ENCODE data around the gene CHST11.

Gene CHST11

DNA sequence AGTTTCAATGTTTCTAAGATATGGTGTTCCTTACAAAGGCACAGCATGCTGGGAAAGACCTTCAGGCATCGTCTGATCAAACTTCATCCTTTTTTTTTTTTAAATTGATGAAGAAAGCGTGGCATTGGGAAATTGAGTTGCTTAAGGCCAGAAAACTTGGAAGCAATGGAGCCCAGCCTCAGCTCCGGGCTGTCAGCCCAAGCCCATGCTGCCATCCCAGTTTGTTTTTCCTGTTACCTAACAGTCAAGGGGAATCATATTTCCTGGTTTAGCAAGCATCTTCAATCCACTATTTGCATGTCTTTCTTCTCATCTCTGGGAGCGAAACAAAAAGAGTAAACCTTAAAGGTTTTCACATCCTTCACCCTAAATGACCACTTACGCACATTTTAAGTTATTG lies 200.2 kb downstream of the CHST11 start:
- DNase-seq (ENCODE audit: low read depth, low spot score) = peak; percentile 39
- TF ChIP-seq, protein P1, sequence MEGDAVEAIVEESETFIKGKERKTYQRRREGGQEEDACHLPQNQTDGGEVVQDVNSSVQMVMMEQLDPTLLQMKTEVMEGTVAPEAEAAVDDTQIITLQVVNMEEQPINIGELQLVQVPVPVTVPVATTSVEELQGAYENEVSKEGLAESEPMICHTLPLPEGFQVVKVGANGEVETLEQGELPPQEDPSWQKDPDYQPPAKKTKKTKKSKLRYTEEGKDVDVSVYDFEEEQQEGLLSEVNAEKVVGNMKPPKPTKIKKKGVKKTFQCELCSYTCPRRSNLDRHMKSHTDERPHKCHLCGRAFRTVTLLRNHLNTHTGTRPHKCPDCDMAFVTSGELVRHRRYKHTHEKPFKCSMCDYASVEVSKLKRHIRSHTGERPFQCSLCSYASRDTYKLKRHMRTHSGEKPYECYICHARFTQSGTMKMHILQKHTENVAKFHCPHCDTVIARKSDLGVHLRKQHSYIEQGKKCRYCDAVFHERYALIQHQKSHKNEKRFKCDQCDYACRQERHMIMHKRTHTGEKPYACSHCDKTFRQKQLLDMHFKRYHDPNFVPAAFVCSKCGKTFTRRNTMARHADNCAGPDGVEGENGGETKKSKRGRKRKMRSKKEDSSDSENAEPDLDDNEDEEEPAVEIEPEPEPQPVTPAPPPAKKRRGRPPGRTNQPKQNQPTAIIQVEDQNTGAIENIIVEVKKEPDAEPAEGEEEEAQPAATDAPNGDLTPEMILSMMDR (IDR thresholded peaks at IDR 0.05; ENCODE audit: low read depth, low read length) = no peak
- no peak overlapping the region for H3K4me3 ChIP-seq (ENCODE audit: low read depth, low read length)
- in situ Hi-C loops (cut with HindIII; ENCODE audit: low sequenced_read_pairs) = no loop called here

DNA sequence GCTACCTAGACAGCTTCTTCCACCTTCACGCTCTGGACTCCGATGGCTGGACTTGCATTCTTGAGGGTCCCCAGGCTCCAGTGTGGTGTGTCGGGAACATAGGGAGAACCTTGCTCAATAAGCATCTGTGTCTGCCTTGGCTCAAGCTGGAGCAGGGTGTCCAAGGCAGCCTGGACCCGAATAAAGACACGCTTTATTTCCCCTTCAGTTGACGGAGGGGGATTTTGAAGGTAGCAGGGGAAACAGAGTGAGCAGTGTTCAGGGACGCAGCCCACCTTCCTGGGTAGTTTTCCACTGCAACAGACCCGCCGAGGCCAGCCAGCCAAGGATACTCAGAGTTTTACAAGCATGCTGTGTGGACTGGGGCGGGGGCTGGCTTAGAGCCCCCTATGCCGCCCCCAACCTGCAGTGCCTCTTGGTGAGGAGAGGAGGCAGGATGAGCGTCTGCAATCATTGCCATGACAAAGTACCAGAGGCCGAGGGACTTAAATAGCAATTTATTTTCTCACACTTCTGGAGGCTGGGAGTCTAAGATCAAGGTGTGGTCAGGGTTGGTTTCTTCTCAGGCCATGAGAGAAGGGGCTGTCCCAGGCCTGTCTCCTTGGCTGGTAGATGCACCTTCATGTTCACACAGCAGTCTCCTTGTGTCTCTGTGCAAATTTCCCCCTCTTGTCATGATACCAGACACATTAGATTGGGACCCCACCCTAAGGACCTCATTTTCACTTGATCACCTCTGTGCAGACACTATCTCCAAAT lies 201.2 kb downstream of the CHST11 start:
- in situ Hi-C loops (cut with HindIII; ENCODE audit: low sequenced_read_pairs) = no loop called here
- H3K4me3 ChIP-seq (ENCODE audit: low read depth, low read length) = no peak overlapping the region
- DNase-seq (ENCODE audit: low read depth, low spot score) = no peak
- TF ChIP-seq, protein P1 (IDR thresholded peaks at IDR 0.05; ENCODE audit: low read depth, low read length) = no peak

DNA sequence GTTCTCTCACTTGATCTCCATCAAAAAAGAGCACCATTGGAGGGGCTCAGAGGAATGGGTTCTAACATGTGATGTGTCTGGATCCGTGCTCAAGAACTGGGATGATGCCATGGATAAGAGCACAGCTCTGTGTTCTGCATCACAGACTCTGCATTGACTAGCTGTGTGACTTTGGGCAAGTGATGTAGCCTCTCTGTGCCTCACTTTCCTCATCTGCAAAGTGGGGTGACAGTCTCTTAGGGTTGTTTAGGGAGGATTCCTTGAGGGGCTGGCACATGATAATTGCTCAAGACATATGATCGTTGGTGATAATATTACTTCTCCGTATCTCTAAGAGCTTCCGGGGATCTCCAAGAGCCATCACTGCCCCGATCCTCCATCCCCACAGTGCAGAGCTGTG lies 202.3 kb downstream of the CHST11 start:
- TF ChIP-seq, protein P1 (IDR thresholded peaks at IDR 0.05; ENCODE audit: low read depth, low read length) = no peak
- in situ Hi-C loops (cut with HindIII; ENCODE audit: low sequenced_read_pairs) = no loop called here
- DNase-seq (ENCODE audit: low read depth, low spot score) = no peak
- H3K4me3 ChIP-seq (ENCODE audit: low read depth, low read length) = no peak overlapping the region

DNA sequence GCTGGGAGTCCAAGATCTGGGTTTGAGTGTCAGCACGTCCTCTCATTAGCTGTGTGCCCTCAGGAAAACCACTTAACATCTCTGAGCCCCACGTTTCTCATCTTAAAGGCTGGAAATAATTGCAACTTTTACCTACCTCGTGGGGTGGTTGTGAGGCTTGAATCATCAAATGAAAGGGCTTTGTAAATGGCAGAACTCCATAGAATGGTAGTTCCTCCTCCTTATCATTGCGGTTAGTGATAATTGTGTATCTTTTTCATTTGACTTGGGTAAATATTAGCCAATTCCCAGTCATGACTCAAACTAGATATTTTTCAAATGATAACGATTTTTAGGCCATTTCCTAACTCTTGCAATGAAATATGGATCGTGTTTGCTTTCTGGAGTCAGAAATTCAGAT lies 205.5 kb downstream of the CHST11 start:
- TF ChIP-seq, protein P1 (IDR thresholded peaks at IDR 0.05; ENCODE audit: low read depth, low read length) = no peak
- no peak for DNase-seq (ENCODE audit: low read depth, low spot score)
- H3K4me3 ChIP-seq (ENCODE audit: low read depth, low read length) = no peak overlapping the region
- in situ Hi-C loops (cut with HindIII; ENCODE audit: low sequenced_read_pairs) = no loop called here

DNA sequence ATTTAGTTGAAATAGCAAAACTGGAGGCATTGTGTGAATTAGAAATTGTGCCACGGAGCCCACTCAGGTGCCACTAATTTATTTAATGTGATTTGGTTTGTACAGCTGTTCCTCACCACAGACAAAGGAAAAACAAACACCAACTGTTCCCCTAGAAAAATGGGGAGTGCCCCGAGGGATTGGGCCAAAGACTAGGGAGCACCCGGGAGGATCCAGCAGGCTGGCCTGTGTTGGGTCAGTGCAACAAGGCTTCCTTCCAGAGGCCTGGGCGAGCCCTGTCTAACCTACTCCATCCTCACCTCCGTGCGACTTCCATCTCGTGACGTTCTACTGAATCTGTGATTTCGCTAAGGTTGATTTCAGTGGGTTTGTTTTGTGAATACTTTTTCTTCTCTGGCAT lies 206.2 kb downstream of the CHST11 start:
- H3K4me3 ChIP-seq (ENCODE audit: low read depth, low read length) = no peak overlapping the region
- DNase-seq (ENCODE audit: low read depth, low spot score) = no peak
- in situ Hi-C loops (cut with HindIII; ENCODE audit: low sequenced_read_pairs) = no loop called here
- TF ChIP-seq, protein P1 (IDR thresholded peaks at IDR 0.05; ENCODE audit: low read depth, low read length) = no peak

DNA sequence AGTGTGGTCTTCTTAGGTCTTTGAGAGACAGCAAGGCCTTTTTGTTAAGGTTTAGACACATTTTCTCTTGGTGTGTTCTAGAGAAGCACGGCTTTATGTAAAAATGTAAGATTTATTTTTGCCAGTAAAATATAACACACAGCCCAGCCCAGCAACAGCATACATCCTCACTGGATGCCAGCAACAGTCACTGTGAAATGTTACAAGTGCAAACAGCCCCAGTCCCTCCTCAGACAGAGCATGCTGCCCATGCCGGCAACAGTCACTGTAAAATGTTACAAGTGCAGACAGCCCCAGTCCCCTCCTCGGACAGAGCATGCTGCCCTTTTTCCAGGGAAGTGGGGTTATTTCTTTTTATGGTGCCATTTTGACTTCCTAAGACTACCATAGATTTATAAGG lies 207.6 kb downstream of the CHST11 start:
- in situ Hi-C loops (cut with HindIII; ENCODE audit: low sequenced_read_pairs) = no loop called here

More for the DNA sequence above, 207.6 kb downstream of the CHST11 start:
- no peak overlapping the region for H3K4me3 ChIP-seq (ENCODE audit: low read depth, low read length)
- TF ChIP-seq, protein P1 (IDR thresholded peaks at IDR 0.05; ENCODE audit: low read depth, low read length) = no peak
- no peak for DNase-seq (ENCODE audit: low read depth, low spot score)

All from astrocyte of the spinal cord (primary cell).